ENCODE measurements around the gene PHAF1. TPM values are rescaled to one million over a fixed set of nuclear protein-coding genes. Genes with fewer than 3 reads are reported as not detected.

PHAF1 gene
- total and polyA plus RNA-seq, 2 of the 8 experiments (the other 6 are each of a cell fraction or from before 2014, with no cell fraction given) = 18.6 to 26.4 TPM

- TF ChIP-seq, protein P1, sequence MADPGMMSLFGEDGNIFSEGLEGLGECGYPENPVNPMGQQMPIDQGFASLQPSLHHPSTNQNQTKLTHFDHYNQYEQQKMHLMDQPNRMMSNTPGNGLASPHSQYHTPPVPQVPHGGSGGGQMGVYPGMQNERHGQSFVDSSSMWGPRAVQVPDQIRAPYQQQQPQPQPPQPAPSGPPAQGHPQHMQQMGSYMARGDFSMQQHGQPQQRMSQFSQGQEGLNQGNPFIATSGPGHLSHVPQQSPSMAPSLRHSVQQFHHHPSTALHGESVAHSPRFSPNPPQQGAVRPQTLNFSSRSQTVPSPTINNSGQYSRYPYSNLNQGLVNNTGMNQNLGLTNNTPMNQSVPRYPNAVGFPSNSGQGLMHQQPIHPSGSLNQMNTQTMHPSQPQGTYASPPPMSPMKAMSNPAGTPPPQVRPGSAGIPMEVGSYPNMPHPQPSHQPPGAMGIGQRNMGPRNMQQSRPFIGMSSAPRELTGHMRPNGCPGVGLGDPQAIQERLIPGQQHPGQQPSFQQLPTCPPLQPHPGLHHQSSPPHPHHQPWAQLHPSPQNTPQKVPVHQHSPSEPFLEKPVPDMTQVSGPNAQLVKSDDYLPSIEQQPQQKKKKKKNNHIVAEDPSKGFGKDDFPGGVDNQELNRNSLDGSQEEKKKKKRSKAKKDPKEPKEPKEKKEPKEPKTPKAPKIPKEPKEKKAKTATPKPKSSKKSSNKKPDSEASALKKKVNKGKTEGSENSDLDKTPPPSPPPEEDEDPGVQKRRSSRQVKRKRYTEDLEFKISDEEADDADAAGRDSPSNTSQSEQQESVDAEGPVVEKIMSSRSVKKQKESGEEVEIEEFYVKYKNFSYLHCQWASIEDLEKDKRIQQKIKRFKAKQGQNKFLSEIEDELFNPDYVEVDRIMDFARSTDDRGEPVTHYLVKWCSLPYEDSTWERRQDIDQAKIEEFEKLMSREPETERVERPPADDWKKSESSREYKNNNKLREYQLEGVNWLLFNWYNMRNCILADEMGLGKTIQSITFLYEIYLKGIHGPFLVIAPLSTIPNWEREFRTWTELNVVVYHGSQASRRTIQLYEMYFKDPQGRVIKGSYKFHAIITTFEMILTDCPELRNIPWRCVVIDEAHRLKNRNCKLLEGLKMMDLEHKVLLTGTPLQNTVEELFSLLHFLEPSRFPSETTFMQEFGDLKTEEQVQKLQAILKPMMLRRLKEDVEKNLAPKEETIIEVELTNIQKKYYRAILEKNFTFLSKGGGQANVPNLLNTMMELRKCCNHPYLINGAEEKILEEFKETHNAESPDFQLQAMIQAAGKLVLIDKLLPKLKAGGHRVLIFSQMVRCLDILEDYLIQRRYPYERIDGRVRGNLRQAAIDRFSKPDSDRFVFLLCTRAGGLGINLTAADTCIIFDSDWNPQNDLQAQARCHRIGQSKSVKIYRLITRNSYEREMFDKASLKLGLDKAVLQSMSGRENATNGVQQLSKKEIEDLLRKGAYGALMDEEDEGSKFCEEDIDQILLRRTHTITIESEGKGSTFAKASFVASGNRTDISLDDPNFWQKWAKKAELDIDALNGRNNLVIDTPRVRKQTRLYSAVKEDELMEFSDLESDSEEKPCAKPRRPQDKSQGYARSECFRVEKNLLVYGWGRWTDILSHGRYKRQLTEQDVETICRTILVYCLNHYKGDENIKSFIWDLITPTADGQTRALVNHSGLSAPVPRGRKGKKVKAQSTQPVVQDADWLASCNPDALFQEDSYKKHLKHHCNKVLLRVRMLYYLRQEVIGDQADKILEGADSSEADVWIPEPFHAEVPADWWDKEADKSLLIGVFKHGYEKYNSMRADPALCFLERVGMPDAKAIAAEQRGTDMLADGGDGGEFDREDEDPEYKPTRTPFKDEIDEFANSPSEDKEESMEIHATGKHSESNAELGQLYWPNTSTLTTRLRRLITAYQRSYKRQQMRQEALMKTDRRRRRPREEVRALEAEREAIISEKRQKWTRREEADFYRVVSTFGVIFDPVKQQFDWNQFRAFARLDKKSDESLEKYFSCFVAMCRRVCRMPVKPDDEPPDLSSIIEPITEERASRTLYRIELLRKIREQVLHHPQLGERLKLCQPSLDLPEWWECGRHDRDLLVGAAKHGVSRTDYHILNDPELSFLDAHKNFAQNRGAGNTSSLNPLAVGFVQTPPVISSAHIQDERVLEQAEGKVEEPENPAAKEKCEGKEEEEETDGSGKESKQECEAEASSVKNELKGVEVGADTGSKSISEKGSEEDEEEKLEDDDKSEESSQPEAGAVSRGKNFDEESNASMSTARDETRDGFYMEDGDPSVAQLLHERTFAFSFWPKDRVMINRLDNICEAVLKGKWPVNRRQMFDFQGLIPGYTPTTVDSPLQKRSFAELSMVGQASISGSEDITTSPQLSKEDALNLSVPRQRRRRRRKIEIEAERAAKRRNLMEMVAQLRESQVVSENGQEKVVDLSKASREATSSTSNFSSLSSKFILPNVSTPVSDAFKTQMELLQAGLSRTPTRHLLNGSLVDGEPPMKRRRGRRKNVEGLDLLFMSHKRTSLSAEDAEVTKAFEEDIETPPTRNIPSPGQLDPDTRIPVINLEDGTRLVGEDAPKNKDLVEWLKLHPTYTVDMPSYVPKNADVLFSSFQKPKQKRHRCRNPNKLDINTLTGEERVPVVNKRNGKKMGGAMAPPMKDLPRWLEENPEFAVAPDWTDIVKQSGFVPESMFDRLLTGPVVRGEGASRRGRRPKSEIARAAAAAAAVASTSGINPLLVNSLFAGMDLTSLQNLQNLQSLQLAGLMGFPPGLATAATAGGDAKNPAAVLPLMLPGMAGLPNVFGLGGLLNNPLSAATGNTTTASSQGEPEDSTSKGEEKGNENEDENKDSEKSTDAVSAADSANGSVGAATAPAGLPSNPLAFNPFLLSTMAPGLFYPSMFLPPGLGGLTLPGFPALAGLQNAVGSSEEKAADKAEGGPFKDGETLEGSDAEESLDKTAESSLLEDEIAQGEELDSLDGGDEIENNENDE (IDR thresholded peaks at IDR 0.05; ENCODE audit: insufficient replicate concordance, low read length) = no peak
- TF ChIP-seq CTBP2 (IDR thresholded peaks at IDR 0.05; ENCODE audit: borderline replicate concordance, insufficient read depth, insufficient read length, low read length) = no peak
- TF ChIP-seq BCL11A (IDR thresholded peaks at IDR 0.05; ENCODE audit: low read depth in 2 of 2, low read length in 2 of 2) = no peak
- TF ChIP-seq HDAC2 (IDR thresholded peaks at IDR 0.05; ENCODE audit: borderline replicate concordance in 1 of 2, low read depth in 2 of 2, low read length in 2 of 2) = no peak
- TF ChIP-seq TEAD4 (IDR thresholded peaks at IDR 0.05; ENCODE audit: low read depth, low read length) = no peak
- no peak for TF ChIP-seq HDAC6 (IDR thresholded peaks at IDR 0.05; ENCODE audit: low read depth, low read length)
- TF ChIP-seq RAD21 (IDR thresholded peaks at IDR 0.05 in 1 of 2, conservative IDR thresholded peaks at IDR 0.05 in 1 of 2; ENCODE audit: low read depth in 2 of 2, low read length in 2 of 2) = no peak
- TF ChIP-seq SIX5 (IDR thresholded peaks at IDR 0.05; ENCODE audit: low read depth, low read length) = no peak
- TF ChIP-seq CBX8 (IDR thresholded peaks at IDR 0.05; ENCODE audit: borderline replicate concordance, low read depth, low read length) = no peak
- TF ChIP-seq KDM5A (IDR thresholded peaks at IDR 0.05; ENCODE audit: low read length) = no peak
- no peak for TF ChIP-seq KDM1A (IDR thresholded peaks at IDR 0.05; ENCODE audit: borderline replicate concordance, low read length)
These were observed 79.1 kb downstream of the PHAF1 start (continued) for GRCh38 chr16:67188798-67189197.

All from H1 (cell line).